ENCODE measurements around the gene ZNF541. TPM values are rescaled to one million over a fixed set of nuclear protein-coding genes. Genes with fewer than 3 reads are reported as not detected.
"Not testable (repeated sequence)": the region's sequence is repeated elsewhere in the genome, so short reads cannot be mapped to it uniquely, and the experiment has no call there.

The ZNF541 gene
- total RNA-seq, 1 donor from 2014 or later, result 0.20 TPM

DNA sequence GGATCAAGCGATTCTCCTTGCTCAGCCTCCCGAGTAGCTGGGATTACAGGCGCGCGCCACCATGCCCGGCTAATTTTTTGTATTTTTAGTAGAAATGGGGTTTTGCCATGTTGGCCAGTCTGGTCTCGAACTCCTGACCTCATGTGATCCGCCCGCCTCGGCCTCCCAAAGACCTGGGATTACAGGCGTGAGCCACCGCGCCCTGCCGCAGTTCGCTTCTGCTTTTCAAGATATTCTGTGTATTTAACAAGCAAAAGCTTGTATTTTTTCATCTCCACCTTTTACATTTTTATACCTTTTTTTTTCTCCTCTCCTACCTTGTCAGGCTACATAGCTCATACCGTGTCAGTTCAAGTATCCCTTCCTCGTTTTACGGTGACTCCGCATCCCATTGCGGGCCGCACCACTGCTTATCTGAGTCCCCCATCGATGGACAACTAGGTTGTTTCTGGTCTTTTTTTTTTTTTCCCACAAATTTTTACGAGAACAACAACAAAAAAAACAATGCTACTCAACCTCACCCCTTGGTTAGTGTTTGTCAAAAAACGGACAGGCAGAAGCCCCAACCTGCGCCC lies 26.8 kb upstream of the ZNF541 start:
- not testable (repeated sequence) for DNase-seq (ENCODE audit: low read depth in 2 of 2)

DNA sequence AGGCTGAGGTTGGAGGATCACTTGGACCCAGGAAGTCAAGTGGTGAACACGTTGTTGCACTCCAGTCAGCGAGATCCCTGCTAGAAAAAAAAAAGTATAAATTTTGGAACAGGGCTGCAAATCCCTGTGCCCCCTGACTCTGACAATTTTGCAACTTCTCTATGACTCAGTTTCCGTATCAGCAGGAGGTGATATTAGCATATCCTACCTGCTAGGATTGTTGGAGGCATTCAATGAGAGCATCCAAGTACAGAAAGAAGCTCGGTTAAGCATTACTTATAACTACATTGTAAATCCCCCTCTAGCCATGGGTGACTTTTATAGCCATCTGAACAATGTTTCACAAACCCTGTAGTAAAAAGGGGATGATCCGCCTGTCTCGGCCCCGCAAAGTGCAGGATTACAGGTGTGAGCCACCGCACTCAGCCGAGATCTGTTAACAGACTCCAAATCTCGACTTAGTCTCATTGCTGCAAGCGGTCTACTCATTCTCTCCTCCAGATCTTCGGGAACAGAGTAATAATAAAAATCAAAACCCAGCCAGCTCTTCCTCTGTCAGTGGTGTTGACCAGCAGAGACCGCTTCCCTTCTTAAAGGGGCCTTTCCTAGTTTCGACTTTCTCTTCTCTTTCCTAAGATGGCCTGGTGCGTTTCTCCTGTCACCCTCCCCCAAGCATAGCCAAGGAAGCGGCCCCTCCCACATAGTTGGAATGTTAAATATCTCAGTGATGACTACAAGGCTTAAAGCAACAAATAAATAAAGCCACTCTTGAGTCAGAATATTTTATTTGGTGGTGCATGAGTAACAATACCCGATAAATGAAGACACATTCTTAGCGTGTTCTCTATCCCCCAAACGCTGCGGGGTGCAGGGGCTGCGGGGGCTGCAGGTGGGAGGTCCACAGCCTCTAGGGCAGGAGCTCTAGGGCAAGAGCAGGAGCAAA lies 25.7 kb upstream of the ZNF541 start:
- DNase-seq (ENCODE audit: low read depth in 2 of 2), result peak; percentile 22 to 88

GRCh38 chr19:47595944-47596343 lies 23.0 kb upstream of the ZNF541 start:
- DNase-seq (ENCODE audit: low read depth in 2 of 2), result peak; percentile 80 to 88

- DNase-seq (ENCODE audit: low read depth in 2 of 2), result no peak
These were observed 20.9 kb upstream of the ZNF541 start for GRCh38 chr19:47593860-47594259.

DNA sequence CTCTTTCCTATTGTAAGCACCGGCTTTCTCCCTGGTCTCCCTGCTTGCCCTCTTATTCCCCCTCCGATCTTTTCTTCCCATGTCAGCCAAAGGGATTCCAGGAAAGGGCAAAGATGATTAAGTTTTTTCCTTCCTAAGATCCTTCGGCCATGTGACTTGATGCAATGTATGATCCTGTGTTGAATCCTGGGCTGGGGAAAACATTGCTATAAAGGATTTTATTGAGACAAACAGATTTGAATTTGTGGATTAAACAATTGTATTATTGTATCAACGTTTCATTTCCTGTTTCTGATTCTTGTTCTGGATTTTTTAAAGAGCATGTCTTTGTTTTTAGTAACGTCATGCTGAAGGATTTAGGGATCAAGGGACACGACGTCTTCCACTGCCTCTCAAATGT lies 16.9 kb upstream of the ZNF541 start:
- DNase-seq (ENCODE audit: low read depth in 2 of 2), result peak in 1 of 2 donors; percentile 29

DNA sequence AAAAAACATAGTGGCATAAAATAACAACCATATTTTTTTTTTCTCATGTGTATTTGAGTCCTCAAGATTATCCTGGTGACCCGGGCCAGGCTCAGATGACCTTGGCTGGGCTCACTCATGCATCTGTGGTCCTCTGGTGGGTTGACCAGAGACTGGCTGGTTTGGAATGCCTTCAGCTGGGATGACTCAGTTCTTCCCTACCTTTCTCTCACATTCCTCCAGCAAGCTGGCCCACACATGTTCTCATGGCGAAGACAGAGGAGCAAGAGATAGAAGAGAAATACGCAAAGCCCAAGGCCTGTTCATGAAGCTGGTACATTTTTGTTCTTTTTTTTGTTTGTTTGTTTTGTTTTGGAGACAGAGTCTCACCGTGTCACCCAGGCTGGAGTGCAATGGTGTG lies 14.3 kb upstream of the ZNF541 start:
- no peak for DNase-seq (ENCODE audit: low read depth in 2 of 2)

GRCh38 chr19:47583161-47583560 lies 10.2 kb upstream of the ZNF541 start:
- not testable (repeated sequence) for DNase-seq (ENCODE audit: low read depth in 2 of 2)

- DNase-seq (ENCODE audit: low read depth in 2 of 2), result no peak
These were observed 9.5 kb upstream of the ZNF541 start for GRCh38 chr19:47582320-47582909.

DNA sequence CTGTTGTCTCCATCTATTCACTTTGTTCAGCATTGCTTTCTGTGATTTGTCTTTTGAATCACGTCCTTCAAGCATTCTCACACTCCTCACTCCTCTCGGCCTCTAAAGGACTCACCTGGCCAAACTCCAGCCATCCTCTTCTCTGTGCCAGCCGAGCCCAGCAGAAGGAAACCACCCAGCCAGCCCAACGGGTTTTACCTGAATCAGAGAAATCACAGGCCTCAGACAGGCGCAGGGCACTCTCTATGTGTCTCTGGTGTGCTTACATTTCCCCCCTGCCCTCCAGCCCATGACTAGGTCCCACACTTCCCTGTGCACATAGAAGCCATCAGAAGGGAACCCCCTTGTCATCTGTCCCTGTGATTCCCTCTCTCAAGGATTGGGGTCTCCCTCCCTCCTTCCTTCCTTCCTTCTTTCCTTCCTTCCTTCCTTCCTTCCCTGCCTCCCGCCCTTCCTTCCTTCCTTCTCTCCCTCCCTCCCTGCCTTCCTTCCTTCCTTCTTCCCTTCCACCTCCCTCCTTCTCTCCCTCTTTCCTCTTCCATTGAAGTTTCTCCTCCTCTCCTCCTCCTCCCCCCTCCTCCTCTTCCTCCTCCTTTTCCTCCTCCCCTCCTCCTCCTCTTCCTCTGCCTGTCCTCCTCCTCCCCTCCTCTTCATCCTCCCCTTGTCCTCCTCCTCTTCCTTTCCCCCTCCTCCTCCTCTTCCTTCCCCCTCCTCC lies 8.8 kb upstream of the ZNF541 start:
- DNase-seq (ENCODE audit: low read depth in 2 of 2), result no peak

DNA sequence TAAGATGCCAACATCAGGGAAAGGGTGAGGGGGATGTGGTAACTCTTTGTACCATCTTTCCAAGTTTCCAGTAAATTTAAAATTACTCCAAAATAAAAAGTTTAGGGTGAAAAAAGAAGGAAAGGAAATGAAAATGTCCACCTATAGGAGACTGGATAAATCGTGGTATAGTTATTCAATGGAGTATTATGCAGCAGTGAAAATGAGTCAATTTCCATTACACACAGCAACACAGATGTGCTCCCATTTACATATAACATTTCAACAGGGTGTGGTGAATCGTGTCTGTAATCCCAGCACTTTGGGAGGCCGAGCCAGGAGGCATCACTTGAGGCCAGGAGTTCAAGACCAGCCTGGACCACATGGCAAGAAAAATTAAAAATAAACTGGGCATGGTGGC lies 7.4 kb upstream of the ZNF541 start:
- DNase-seq (ENCODE audit: low read depth in 2 of 2), result no peak

DNA sequence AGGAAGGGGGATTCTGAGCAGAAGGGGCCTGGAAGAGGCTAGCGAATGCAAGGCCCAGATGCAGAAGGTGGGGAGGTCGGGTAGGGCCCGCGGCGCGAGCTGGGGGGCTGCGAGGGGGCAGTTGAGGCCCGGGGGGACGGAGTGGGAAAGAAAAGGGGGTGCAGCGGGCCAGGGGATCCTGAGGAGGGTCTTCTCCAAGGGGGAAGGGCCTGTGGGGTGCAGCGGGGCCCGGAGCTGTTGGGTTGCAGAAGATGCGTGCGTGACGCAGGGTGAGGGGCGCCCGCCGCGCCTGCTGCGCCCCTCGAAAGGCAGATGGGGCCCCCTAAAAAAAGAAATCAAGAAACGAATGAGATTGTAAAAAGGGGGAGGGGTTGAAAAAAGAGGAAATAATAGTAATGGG lies 313 bp downstream of the ZNF541 start:
- no peak for DNase-seq (ENCODE audit: low read depth in 2 of 2)

- no peak for DNase-seq (ENCODE audit: low read depth in 2 of 2)
These were observed 3.6 kb downstream of the ZNF541 start for GRCh38 chr19:47569331-47569730.

GRCh38 chr19:47564081-47564480 lies 8.9 kb downstream of the ZNF541 start:
- DNase-seq (ENCODE audit: low read depth in 2 of 2), result no peak

- DNase-seq (ENCODE audit: low read depth in 2 of 2), result no peak
These were observed 11.4 kb downstream of the ZNF541 start for GRCh38 chr19:47561440-47562057.

DNA sequence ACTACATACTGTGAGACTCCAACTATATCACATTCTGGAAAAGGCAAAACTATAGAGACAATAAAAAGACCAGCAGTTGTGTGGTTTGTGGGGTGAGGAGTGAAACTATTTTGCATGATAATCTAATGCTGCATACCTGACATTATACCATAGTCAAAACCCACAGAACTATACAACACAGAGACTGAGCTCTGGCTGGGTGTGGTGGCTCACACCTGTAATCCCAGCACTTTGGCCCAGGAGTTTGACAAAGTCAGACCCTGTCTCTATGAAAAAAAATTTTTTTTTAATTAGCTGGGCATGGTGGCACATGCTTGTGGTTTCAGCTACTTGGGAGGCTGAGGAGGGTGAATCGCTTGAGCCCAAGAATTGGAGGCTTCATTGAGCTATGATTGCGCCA lies 11.9 kb downstream of the ZNF541 start:
- DNase-seq (ENCODE audit: low read depth in 2 of 2), result no peak

DNA sequence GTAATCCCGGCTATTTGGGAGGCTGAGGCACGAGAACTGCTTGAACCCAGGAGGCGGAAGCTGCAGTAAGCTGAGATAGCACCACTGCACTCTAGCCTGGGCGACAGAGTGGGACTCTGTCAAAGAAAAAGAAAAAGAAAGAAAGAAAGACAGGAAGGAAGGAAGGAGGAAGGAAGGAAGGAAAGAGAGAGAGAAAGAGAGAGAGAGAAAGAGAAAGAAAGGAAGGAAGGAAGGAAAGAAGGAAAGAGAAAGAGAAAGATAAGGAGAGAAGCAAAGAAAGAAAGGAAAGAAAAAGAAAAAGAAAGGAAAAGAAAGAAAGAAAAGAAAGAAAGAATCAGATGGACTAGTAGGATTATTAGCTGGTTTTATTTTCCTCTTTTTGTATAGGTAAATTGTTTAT lies 22.8 kb downstream of the ZNF541 start:
- no peak for DNase-seq (ENCODE audit: low read depth in 2 of 2)

- DNase-seq (ENCODE audit: low read depth in 2 of 2), result no peak
These were observed 23.6 kb downstream of the ZNF541 start for GRCh38 chr19:47549261-47549862.

DNA sequence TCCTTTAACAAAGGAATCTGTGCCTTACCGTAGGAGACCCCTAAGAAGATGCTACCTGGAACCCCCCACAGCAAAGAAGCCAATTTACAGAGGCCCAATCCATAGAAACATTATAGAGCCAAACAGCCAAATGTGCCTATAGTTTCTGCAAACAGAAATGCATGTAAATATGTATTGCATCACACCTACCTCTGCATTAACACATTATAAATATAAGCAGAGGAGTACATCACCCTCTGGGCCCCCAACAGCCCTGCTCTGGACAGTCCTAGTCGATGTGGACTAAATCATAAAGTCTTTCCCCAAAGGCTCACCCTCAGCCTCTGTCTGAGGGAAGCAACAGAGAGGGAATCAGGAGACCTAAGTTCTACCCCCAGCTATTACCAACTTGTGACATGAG lies 25.7 kb downstream of the ZNF541 start:
- no peak for DNase-seq (ENCODE audit: low read depth in 2 of 2)

DNA sequence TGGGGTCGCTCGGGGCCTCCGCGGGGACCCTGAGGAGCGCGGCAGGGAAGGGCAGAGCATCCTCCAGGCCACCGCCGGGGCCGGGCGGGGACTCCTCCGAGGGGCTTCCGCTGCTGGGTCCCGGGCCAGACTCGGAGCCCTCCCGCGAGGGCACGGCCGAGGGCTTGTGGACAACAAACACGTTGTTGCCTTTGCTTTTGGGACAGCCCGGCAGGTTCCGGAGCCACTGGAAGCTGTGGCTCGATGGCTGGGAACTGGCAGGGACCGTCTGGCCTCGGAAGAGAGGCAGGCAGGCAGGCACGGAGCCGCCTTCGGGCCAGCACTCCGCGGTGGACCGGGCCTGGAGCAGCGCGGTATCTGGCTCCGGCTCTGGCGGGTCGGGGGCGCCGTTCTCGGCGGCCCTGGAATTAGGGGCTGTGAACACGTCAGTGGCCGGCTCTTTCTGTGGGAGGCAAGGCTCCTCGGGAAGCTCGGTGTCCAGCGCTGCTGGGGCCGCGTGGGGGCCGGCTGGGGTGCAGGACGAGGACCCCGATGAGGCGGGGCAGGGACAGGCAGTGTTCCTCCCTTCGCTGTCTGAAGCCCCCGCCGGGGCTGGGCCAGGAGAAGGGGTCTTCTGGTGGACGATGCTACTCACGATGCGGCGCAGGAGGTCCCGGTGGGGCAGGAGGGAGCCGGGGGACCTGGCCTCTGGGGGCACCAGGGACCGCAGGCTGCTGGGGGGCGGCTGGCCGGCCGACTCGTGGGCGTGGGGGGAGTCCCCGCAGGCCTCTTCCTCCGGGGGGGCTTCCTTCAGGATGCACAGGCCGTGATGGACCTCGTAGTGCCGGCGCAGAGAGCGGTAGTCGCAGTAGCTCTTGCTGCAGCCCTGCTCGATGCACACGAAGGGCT lies 27.6 kb downstream of the ZNF541 start:
- peak in 1 of 2 donors; percentile 19 for DNase-seq (ENCODE audit: low read depth in 2 of 2)

GRCh38 chr19:47544476-47544875 lies 28.5 kb downstream of the ZNF541 start:
- DNase-seq (ENCODE audit: low read depth in 2 of 2), result no peak

All from lung microvascular endothelial cell (primary cell).